ENCODE measurements around the gene GSN. TPM values are rescaled to one million over a fixed set of nuclear protein-coding genes. Genes with fewer than 3 reads are reported as not detected.

The GSN gene
- total RNA-seq, 2 donors from 2014 or later: 390 to 690 TPM

DNA sequence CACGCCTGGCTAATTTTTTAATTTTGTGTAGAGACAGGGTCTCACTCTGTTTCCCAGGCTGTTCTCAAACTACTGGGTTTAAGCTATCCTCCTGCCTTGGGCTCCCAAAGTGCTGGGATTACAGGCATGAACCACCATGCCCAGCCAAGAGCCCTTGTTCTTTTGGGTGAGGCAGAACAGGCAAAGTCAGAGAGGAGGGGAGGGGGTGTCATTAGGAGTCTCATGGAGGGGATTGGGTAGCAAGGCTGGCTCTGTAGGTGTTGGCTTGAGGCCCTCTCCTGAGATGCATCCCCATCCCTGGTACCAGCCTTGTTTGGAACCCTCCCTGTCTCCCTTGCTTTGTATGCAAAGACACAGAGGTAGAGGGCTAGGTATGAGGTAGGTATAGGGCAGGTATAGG lies 24.1 kb downstream of the GSN start:
- no peaks in the 10 kb centered on the region for H3K27me3 ChIP-seq (replicated peaks; ENCODE audit: insufficient read depth)
- H3K27ac ChIP-seq: peak overlapping the region; percentile 73 to 84
- no peaks in the 10 kb centered on the region for H3K36me3 ChIP-seq
- H3K4me3 ChIP-seq: no peak overlapping the region
- WGBS: 92% methylated on average over 1 of the region's 1 CpG
- intact Hi-C loops (cut with DNase I): no loop called here
- TF ChIP-seq POLR2AphosphoS5 (IDR thresholded peaks at IDR 0.05) (no peak), POLR2A (IDR thresholded peaks at IDR 0.05) (no peak)
- TF ChIP-seq, protein P1, sequence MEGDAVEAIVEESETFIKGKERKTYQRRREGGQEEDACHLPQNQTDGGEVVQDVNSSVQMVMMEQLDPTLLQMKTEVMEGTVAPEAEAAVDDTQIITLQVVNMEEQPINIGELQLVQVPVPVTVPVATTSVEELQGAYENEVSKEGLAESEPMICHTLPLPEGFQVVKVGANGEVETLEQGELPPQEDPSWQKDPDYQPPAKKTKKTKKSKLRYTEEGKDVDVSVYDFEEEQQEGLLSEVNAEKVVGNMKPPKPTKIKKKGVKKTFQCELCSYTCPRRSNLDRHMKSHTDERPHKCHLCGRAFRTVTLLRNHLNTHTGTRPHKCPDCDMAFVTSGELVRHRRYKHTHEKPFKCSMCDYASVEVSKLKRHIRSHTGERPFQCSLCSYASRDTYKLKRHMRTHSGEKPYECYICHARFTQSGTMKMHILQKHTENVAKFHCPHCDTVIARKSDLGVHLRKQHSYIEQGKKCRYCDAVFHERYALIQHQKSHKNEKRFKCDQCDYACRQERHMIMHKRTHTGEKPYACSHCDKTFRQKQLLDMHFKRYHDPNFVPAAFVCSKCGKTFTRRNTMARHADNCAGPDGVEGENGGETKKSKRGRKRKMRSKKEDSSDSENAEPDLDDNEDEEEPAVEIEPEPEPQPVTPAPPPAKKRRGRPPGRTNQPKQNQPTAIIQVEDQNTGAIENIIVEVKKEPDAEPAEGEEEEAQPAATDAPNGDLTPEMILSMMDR (IDR thresholded peaks at IDR 0.05): no peak
- H3K9me3 ChIP-seq: no peaks in the 10 kb centered on the region
- H3K4me1 ChIP-seq (replicated peaks): peaks cover 8% of the 10 kb centered on the region
- DNase-seq (ENCODE audit: low spot score): no peak

DNA sequence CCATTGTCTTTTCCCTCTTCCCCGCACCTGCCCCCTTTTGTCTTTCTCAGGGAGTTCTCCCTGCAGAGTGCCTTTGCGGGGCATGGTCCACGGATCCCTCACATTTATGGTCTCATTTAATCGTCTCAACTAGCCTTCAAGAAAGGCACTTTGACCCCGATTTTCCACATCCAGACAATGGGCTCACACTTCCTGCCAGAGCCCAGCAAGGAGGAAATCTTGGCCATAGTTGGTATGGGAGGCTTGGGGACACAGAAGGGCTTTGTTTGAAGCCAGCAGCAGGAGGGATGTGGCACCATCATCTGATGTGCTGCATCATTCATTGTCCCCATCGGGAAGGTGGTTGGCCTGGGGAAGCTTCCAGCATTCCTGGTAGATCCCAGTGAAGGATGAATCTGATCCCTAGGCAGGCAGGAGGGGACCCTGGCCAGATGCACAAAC lies 24.9 kb downstream of the GSN start:
- H3K27me3 ChIP-seq (replicated peaks; ENCODE audit: insufficient read depth): no peaks in the 10 kb centered on the region

DNA sequence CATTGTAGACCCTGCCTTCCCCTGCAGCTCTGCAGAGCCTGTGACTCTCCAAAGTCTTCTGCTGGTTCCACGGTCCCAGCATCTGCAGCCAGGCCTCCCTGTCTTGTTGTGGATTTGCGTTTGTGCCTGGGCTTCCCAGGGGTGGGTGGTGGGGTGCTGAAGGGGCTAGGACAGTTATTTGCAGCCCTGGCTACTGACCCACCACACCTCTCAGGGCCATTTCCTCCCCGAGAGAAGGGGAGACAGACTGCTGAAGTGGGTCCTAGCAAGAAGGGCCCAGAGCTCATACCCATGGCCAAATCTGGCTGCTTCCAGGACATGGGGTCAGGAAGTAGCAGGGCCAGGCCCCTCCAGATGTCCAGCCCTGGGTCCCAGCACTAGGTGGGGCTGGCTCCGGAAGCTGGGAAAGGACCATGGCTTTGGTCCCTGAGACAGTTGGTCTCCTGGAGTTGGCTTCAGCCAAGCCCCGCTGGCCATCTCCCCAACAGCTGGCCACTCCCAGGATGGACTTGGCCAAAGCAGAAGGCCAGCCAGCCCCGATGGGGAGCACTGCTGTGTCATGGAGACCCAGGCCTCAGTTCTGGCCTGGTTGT lies 26.3 kb downstream of the GSN start:
- intact Hi-C loops (cut with DNase I): no loop called here
- 61% methylated on average over 6 of the region's 6 CpGs for WGBS
- Histone ChIP-seq H3K9me3 (no peaks in the 10 kb centered on the region), H3K4me1 (replicated peaks) (peaks cover 7% of the 10 kb centered on the region), H3K4me3 (no peak overlapping the region), H3K27ac (peak overlapping the region; percentile 73 to 84), H3K27me3 (replicated peaks; ENCODE audit: insufficient read depth) (no peaks in the 10 kb centered on the region), H3K36me3 (no peaks in the 10 kb centered on the region)
- TF ChIP-seq, protein P1 (IDR thresholded peaks at IDR 0.05): no peak
- TF ChIP-seq POLR2AphosphoS5 (IDR thresholded peaks at IDR 0.05) (no peak), POLR2A (IDR thresholded peaks at IDR 0.05) (no peak)
- no peak for DNase-seq (ENCODE audit: low spot score)

More for the DNA sequence above, 24.9 kb downstream of the GSN start:
- Histone ChIP-seq H3K36me3 (no peaks in the 10 kb centered on the region), H3K27ac (peak overlapping the region; percentile 73 to 84), H3K4me3 (no peak overlapping the region), H3K9me3 (no peaks in the 10 kb centered on the region), H3K4me1 (replicated peaks) (peaks cover 8% of the 10 kb centered on the region)
- intact Hi-C loops (cut with DNase I): no loop called here
- DNase-seq (ENCODE audit: low spot score): no peak
- 75% methylated on average over 6 of the region's 6 CpGs for WGBS
- TF ChIP-seq POLR2A (IDR thresholded peaks at IDR 0.05): no peak

DNA sequence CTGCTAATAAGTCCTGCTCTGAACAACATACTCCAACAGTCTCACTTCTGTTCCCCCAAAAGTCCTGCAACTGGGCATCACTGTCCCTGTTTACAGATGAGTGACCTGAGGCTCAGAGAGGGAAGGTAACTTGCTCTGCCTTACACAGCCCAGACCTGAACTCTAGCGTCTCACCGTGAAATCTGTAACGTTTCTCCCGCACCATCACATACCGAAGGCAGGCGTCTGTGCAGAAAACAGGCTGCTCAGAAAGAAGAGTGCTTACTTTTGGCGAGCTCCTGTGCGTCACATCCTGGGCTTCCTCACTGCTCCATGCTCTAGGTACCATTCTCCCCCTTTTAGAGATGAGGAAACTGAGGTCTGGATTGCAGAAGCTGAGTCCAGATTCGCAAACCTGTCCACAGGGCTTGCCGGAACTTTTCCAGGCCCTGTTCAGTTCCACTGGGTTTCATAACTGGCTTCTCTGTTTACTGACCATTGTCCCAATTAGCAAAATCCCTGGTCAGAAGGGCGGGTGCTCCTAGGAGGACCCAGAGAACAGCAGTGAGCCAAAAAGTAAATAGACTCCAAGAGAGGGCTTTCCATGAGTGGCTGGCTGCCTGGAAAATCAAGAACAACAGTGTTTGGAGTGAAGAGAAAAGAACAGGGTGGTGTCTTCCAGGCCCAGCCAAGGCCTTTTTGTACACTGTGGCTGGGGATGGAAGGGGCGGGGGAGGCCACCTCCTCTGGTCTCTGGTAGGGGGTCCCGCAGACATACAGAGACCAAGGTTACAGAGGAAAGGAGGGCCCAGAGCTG lies 27.1 kb downstream of the GSN start:
- intact Hi-C loops (cut with DNase I): no loop called here
- Histone ChIP-seq H3K4me3 (no peak overlapping the region), H3K9me3 (no peaks in the 10 kb centered on the region), H3K4me1 (replicated peaks) (peaks cover 7% of the 10 kb centered on the region), H3K36me3 (no peaks in the 10 kb centered on the region), H3K27me3 (replicated peaks; ENCODE audit: insufficient read depth) (no peaks in the 10 kb centered on the region), H3K27ac (peak overlapping the region; percentile 73 to 84)
- 71% methylated on average over 13 of the region's 13 CpGs for WGBS
- no peak for DNase-seq (ENCODE audit: low spot score)
- TF ChIP-seq, protein P1 (IDR thresholded peaks at IDR 0.05): no peak
- peak; percentile 58 for TF ChIP-seq POLR2AphosphoS5 (IDR thresholded peaks at IDR 0.05)

DNA sequence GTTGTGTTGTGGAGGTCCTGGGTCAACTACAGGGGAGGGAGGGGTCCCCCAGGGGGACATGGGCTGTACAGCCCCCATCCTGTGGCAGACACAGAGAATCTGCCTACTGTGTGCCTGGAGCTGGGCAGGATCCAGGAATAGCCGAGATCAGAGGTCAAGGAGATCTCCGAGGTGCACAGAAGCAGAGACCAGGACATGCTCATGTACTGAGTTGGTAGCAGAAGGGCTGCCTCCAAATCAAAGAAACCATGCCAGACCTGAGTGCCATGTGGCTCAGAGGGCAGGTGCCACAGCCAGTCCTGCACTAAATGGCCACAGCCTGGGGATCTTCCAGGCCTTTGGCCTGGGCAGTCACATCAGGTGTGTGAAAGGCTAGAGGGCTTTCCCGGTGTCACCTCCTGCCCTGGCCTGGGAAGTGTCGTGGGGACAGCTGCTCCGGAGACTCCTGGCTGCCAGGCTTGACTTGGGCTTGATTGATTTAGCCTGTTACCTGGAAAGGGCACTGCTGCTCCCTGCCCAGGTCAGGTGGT lies 27.8 kb downstream of the GSN start:
- TF ChIP-seq POLR2A (IDR thresholded peaks at IDR 0.05) (no peak), POLR2AphosphoS5 (IDR thresholded peaks at IDR 0.05) (no peak)
- TF ChIP-seq, protein P1 (IDR thresholded peaks at IDR 0.05): no peak
- no peak overlapping the region for H3K4me3 ChIP-seq
- H3K9me3 ChIP-seq: no peaks in the 10 kb centered on the region
- peak overlapping the region; percentile 73 to 84 for H3K27ac ChIP-seq
- intact Hi-C loops (cut with DNase I): no loop called here
- no peak for DNase-seq (ENCODE audit: low spot score)
- WGBS: 60% methylated on average over 5 of the region's 5 CpGs
- no peaks in the 10 kb centered on the region for H3K36me3 ChIP-seq
- peaks cover 7% of the 10 kb centered on the region for H3K4me1 ChIP-seq (replicated peaks)
- H3K27me3 ChIP-seq (replicated peaks; ENCODE audit: insufficient read depth): no peaks in the 10 kb centered on the region
